Adrenal gland (tissue), 12 donors: ENCODE measurements around the gene TEX30. TPM values are rescaled to one million over a fixed set of nuclear protein-coding genes. Genes with fewer than 3 reads are reported as not detected.

Experiments
- DNase-seq, 7 donors: peaks; one replicate each; pipeline ENCODE4 v3.0.0-alpha.2; 2019 to 2020
- H3K27ac ChIP-seq, 5 donors: fragments of 200-600 bp; sonication (generic) in 4 of 5; 1 replicate in 3 of 5; 2 replicates in 2 of 5; pipeline versions ENCODE4 v1.5.1 to v1.8.0; 2016 to 2020; ENCODE audit warnings: mild to moderate bottlenecking in 1 of 5
- H3K27me3 ChIP-seq: fragments of 200-600 bp; 2 replicates; pipeline ENCODE4 v1.8.0; 2021
- H3K36me3 ChIP-seq, 2 donors: fragments of 200-600 bp; replicated peaks in 1 of 2; 1 replicate in 1 of 2; 2 replicates in 1 of 2; pipeline versions ENCODE4 v1.5.1 to v1.8.0; 2018 to 2022
- H3K4me1 ChIP-seq, 2 donors: fragments of 200-600 bp; replicated peaks in 1 of 2; 1 replicate in 1 of 2; 2 replicates in 1 of 2; pipeline versions ENCODE4 v1.5.1 to v1.8.0; 2018 to 2021
- H3K4me3 ChIP-seq, 4 donors: fragments of 200-600 bp; sonication (generic) in 3 of 4; one replicate each; pipeline ENCODE4 v1.5.1; 2016 to 2018
- H3K9me3 ChIP-seq, 3 donors: fragments of 200-600 bp; sonication (generic) in 1 of 3; replicated peaks in 1 of 3; 1 replicate in 2 of 3; 2 replicates in 1 of 3; pipeline versions ENCODE4 v1.5.1 to v1.8.0; 2016 to 2021
- POLR2A ChIP-seq, 2 donors: fragments of 450-650 bp; IDR thresholded peaks; one replicate each; pipeline ENCODE4 v1.6.1; 2017; ENCODE audit warnings: antibody characterized with exemption in 2 of 2, mild to moderate bottlenecking in 2 of 2, moderate library complexity in 1 of 2
- WGBS, 4 donors: extraction: QIAGEN DNeasy Blood & Tissue Kit in 2 of 4; methylation state at CpG; one replicate each; pipeline versions ENCODE4 v1.1.5 to v1.1.7; 2013 to 2017; 5-methylcytosine and 5-hydroxymethylcytosine counted together
- intact Hi-C, 2 donors: fragments of 100-400 bp; cut with DNase I; formaldehyde crosslinking; loops; one replicate each; pipeline versions ENCODE4 v1.14.1 to v1.15.0; 2022 to 2023
- polyA plus RNA-seq, 3 donors: library from polyadenylated mRNA; stranded (reverse); fragments of 200-250 nt in 2 of 3; fragments of 350-450 nt in 1 of 3; fragmentation: Illumina TruSeq in 1 of 3; extraction: RNeasy Lipid Tissue Mini Kit (QIAGEN cat#74804) in 1 of 3; gene quantifications; one replicate each; pipeline ENCODE4 v1.2.3, GENCODE V29; 2013 to 2014
- total RNA-seq, 9 donors: library from RNA; depleted of rRNA in 4 of 9; stranded (reverse); fragments of >200 nt in 4 of 9; fragments of 120-200 nt in 1 of 9; fragmentation: NEBNext Ultra II Directional in 1 of 9; extraction: Animal tissue kit (Norgen Biotek cat#: 25700) in 1 of 9; gene quantifications; one replicate each; pipeline versions ENCODE4 v1.1.0 to v1.2.4, GENCODE V29; 2013 to 2023
- TF ChIP-seq, protein P1 (sequence below), 6 experiments: fragments of 450-650 bp in 4 of 6; fragments of 200-600 bp in 2 of 6; sonication (generic) in 1 of 6; IDR thresholded peaks; 1 replicate in 5 of 6; 2 replicates in 1 of 6; pipeline versions ENCODE4 v1.5.1 to v1.8.0; 2016 to 2021; ENCODE audit warnings: antibody characterized with exemption in 6 of 6, mild to moderate bottlenecking in 2 of 6, moderate library complexity in 1 of 6
- donor health status: healthy with polysubstance abuse.
- donor health status: Bipolar disorder and iron deficiency.
- donor health status: DM: yes; HTN: yes; CAD: no.
- donor health status: DM: no; HTN: no; CAD: no.
- donor health status: DM: no; HTN: no; CAD: no.
- donor health status: DM: yes; HTN: yes; CAD: no.

Gene TEX30
- total and polyA plus RNA-seq, 12 donors: 4.5 to 13.1 (median 7.9) TPM

DNA sequence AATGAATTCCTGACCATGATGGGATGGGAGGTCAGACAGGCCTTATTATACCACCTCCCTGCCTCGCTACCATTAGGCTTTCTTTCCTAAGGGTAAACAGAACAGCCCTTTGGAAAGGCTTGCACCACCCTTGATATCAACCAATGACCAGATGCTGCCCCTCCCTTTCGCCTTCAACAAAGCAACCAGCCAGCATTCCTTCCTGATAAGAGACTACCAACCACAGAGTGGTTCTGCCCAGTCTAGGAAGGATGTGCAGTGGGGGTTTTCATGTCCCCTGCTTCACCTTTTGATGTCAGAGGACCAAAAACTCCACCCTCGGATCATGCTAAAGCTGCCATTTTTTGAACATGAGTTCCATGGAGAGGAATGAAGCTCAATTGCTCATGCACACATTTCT, 21.7 kb downstream of the TEX30 start:
- H3K27me3 ChIP-seq: no peaks in the 10 kb centered on the region
- no peak for TF ChIP-seq POLR2A (IDR thresholded peaks at IDR 0.05)
- TF ChIP-seq, protein P1, sequence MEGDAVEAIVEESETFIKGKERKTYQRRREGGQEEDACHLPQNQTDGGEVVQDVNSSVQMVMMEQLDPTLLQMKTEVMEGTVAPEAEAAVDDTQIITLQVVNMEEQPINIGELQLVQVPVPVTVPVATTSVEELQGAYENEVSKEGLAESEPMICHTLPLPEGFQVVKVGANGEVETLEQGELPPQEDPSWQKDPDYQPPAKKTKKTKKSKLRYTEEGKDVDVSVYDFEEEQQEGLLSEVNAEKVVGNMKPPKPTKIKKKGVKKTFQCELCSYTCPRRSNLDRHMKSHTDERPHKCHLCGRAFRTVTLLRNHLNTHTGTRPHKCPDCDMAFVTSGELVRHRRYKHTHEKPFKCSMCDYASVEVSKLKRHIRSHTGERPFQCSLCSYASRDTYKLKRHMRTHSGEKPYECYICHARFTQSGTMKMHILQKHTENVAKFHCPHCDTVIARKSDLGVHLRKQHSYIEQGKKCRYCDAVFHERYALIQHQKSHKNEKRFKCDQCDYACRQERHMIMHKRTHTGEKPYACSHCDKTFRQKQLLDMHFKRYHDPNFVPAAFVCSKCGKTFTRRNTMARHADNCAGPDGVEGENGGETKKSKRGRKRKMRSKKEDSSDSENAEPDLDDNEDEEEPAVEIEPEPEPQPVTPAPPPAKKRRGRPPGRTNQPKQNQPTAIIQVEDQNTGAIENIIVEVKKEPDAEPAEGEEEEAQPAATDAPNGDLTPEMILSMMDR (IDR thresholded peaks at IDR 0.05): no peak
- 86 to 96% (median 91%) methylated on average over 3 of the region's 3 CpGs for WGBS, 4 donors
- no peaks in the 10 kb centered on the region for H3K4me1 ChIP-seq
- intact Hi-C loops: no loop called here
- no peak overlapping the region for H3K27ac ChIP-seq
- H3K36me3 ChIP-seq: no peaks in the 10 kb centered on the region
- DNase-seq: no peak
- no peaks in the 10 kb centered on the region for H3K9me3 ChIP-seq
- H3K4me3 ChIP-seq: no peak overlapping the region

DNA sequence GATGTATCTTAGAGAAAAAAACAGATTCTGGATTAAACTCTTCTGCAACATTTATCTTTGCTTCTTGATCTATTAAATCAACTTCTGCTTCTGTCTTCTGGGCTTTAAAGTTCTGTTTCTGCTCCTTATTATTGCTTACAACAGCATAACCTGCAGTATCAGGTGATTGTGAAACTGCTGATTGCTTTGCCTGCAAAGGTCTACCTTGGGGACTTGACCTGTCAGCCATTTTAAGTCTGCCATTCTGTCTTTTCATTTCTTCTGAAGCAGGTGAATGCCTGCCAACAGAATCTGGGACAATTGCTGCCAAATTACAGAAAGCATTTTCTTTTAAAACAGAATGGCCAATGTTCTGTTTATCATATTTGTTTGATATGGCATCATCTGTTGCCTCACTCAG, 31.1 kb downstream of the TEX30 start:
- peaks cover 4% of the 10 kb centered on the region for H3K27me3 ChIP-seq
- H3K4me3 ChIP-seq: no peak overlapping the region
- intact Hi-C loops: no loop called here
- no peaks in the 10 kb centered on the region for H3K9me3 ChIP-seq
- TF ChIP-seq, protein P1 (IDR thresholded peaks at IDR 0.05): no peak
- TF ChIP-seq POLR2A (IDR thresholded peaks at IDR 0.05): no peak
- DNase-seq: no peak
- H3K36me3 ChIP-seq: no peaks in the 10 kb centered on the region
- no peak overlapping the region for H3K27ac ChIP-seq
- no peaks in the 10 kb centered on the region for H3K4me1 ChIP-seq

DNA sequence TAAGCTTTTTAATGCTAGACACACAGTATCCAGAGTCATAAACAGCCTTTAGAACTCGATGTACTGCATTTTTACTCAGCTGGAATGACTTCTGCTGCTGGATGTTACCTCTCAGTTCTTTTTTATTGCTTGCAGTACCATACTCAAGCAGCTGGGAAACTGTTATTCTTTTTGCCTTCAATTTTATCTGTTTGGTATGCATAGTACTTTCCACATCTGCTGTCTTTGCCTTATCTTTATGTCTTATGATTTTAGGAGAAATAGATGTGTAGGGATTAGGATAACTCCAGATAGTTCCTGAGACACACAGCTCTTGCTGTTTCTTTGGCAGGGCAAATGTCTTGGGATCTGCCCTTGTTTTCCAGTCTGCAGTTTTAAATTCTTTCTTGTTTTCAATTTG, 31.5 kb downstream of the TEX30 start:
- peaks cover 4% of the 10 kb centered on the region for H3K27me3 ChIP-seq
- H3K36me3 ChIP-seq: no peaks in the 10 kb centered on the region
- WGBS, 4 donors: 56 to 80% (median 63%) methylated on average over 1 of the region's 1 CpG
- no peak overlapping the region for H3K27ac ChIP-seq
- H3K4me3 ChIP-seq: no peak overlapping the region
- DNase-seq: no peak
- intact Hi-C loops: no loop called here
- no peaks in the 10 kb centered on the region for H3K9me3 ChIP-seq
- no peaks in the 10 kb centered on the region for H3K4me1 ChIP-seq
- TF ChIP-seq POLR2A (IDR thresholded peaks at IDR 0.05): no peak
- TF ChIP-seq, protein P1 (IDR thresholded peaks at IDR 0.05): no peak

DNA sequence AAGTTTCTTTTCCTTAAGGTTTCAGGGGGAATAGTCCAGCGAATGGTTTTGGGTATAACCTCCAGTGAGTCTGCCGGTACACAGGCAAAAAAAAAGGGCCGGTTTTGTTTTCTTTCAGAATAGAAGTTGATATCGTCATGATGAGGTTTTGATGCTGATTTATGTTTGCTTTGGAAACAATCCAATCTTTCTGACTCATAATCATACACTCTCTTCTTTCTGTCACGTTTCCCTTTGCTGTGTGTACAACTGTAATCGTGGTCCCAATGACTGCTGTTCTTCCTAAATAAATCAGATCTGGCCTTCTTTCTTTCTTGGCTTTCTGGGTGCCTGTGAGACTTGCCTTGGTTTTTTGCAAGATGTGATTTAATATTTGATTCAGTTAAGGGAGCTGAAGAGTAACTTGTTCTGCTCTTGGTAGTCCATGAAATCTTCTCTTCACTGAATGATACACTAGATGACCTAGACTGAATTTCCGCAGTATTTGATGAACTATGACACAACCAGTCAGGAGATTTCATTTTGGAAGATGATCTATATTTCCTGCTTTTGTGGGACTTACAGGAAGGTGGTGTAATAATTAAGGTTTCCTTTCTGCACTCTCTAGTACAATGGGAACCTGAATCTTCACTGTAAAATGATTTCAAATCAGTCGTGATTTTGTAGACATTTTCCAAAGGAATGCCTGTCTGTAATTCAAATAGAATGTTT, 43.9 kb downstream of the TEX30 start:
- no peaks in the 10 kb centered on the region for H3K36me3 ChIP-seq
- peaks cover 0 to 4% of the 10 kb centered on the region in 2 donors for H3K4me1 ChIP-seq
- TF ChIP-seq, protein P1 (IDR thresholded peaks at IDR 0.05): no peak
- no peak for TF ChIP-seq POLR2A (IDR thresholded peaks at IDR 0.05)
- intact Hi-C loops: loop anchor here in 1 of 2 donors (10.0 kb wide), 1 partner anchor 145 kb away; no protein-coding TSS in a partner anchor
- H3K27ac ChIP-seq: peak overlapping the region in 1 of 5 donors; percentile 14
- no peaks in the 10 kb centered on the region for H3K27me3 ChIP-seq
- DNase-seq: no peak
- WGBS, 4 donors: 11 to 16% (median 15%) methylated on average over 8 of the region's 8 CpGs
- no peaks in the 10 kb centered on the region for H3K9me3 ChIP-seq
- peak overlapping the region in 1 of 4 donors; percentile 25 for H3K4me3 ChIP-seq
